Ammon's horn (tissue), 1 donor: Measurements from ENCODE around the gene LRRC56.

Experiments used
- DNase-seq: peaks from one replicate; pipeline ENCODE4 v3.0.0-alpha.2; 2016; ENCODE audit warnings: low spot score

LRRC56 gene

GRCh38 chr11:575313-575995 is 38.1 kb downstream of the LRRC56 start:
- no peak for DNase-seq

GRCh38 chr11:575996-576768 is 38.9 kb downstream of the LRRC56 start, which contains the start of gene PHRF1:
Gene PHRF1 (plus strand): TSS chr11:576470. CDS start chr11:581513, 5,043 bp downstream.
- peak; percentile 98 for DNase-seq

- no peak for DNase-seq
Measured at GRCh38 chr11:576811-577610, 39.7 kb downstream of the LRRC56 start.

GRCh38 chr11:577611-577894 is 40.2 kb downstream of the LRRC56 start:
- DNase-seq = no peak

GRCh38 chr11:578276-579035 is 41.1 kb downstream of the LRRC56 start:
- no peak for DNase-seq

- no peak for DNase-seq
Measured at GRCh38 chr11:579830-580601, 42.7 kb downstream of the LRRC56 start.

GRCh38 chr11:581342-581741 is 44.0 kb downstream of the LRRC56 start:
- DNase-seq = no peak

- peak; percentile 52 for DNase-seq
Measured at GRCh38 chr11:581752-582151, 44.4 kb downstream of the LRRC56 start.

GRCh38 chr11:584287-584686 is 47.0 kb downstream of the LRRC56 start:
- DNase-seq = no peak

GRCh38 chr11:586376-587316 is 49.3 kb downstream of the LRRC56 start:
- DNase-seq = no peak

- no peak for DNase-seq
Measured at GRCh38 chr11:587546-587945, 50.2 kb downstream of the LRRC56 start.

- DNase-seq = no peak
Measured at GRCh38 chr11:587978-588380, 50.7 kb downstream of the LRRC56 start.

GRCh38 chr11:589798-590197 is 52.5 kb downstream of the LRRC56 start:
- no peak for DNase-seq

- DNase-seq = no peak
Measured at GRCh38 chr11:590997-591396, 53.7 kb downstream of the LRRC56 start.

- DNase-seq = no peak
Measured at GRCh38 chr11:592501-592900, 55.2 kb downstream of the LRRC56 start.

GRCh38 chr11:592918-593317 is 55.6 kb downstream of the LRRC56 start:
- no peak for DNase-seq

GRCh38 chr11:593347-593746 is 56.0 kb downstream of the LRRC56 start:
- DNase-seq = no peak

- no peak for DNase-seq
Measured at GRCh38 chr11:595400-595799, 58.1 kb downstream of the LRRC56 start.

- no peak for DNase-seq
Measured at GRCh38 chr11:596374-596773, 59.0 kb downstream of the LRRC56 start.

- DNase-seq = no peak
Measured at GRCh38 chr11:597166-597725, 59.9 kb downstream of the LRRC56 start.
